Urinary bladder (tissue), 4 donors: ENCODE results near the gene SLC49A3. TPM values are rescaled to one million over a fixed set of nuclear protein-coding genes. Genes with fewer than 3 reads are reported as not detected.

Experiments used
- DNase-seq: peaks from one replicate; pipeline ENCODE4 v3.0.0-alpha.2; 2015; ENCODE audit errors: extremely low spot score
- H3K27ac ChIP-seq: one replicate; pipeline ENCODE4 v1.5.1; 2013; ENCODE audit warnings: low read depth, mild to moderate bottlenecking, moderate library complexity
- H3K36me3 ChIP-seq: one replicate; pipeline ENCODE4 v1.6.1; 2013; ENCODE audit warnings: mild to moderate bottlenecking, moderate library complexity; ENCODE audit not compliant: insufficient read depth
- H3K4me1 ChIP-seq: one replicate; pipeline ENCODE4 v1.6.1; 2013; ENCODE audit warnings: mild to moderate bottlenecking, moderate library complexity; ENCODE audit not compliant: insufficient read depth
- H3K4me3 ChIP-seq: one replicate; pipeline ENCODE4 v1.5.1; 2013; ENCODE audit warnings: low read depth, low read length
- WGBS: extraction: QIAGEN DNeasy Blood & Tissue Kit; methylation state at CpG from one replicate; pipeline ENCODE4 v1.1.7; 2013; 5-methylcytosine and 5-hydroxymethylcytosine counted together
- polyA plus RNA-seq: library from polyadenylated mRNA; stranded (reverse); fragments of 200-250 nt; gene quantifications from one replicate; pipeline ENCODE4 v1.2.3, GENCODE V29; 2013
- total RNA-seq: library from RNA; depleted of rRNA; stranded (reverse); fragments of >200 nt; gene quantifications from one replicate; pipeline ENCODE4 v1.2.3, GENCODE V29; 2014
- donor health status: healthy with polysubstance abuse.
- donor health status: healthy.

Gene SLC49A3
- total and polyA plus RNA-seq, 2 donors, result 2.1 to 7.9 TPM

GRCh38 chr4:632196-632790 is 56.7 kb downstream of the SLC49A3 start:
- DNase-seq, result no peak
- Histone ChIP-seq H3K27ac (no peak overlapping the region), H3K36me3 (no peaks in the 10 kb centered on the region), H3K4me1 (no peaks in the 10 kb centered on the region), H3K4me3 (no peak overlapping the region)
- 91% methylated on average over 16 of the region's 16 CpGs for WGBS

Other genes with a start within 250 kb of the SLC49A3 start
- gene ZNF721, start 190.0 kb downstream of the SLC49A3 start, total RNA-seq, result 56.5 TPM
- 12.4 TPM for gene ZNF721, start 190.0 kb downstream of the SLC49A3 start, polyA plus RNA-seq
- gene PIGG, start 189.9 kb downstream of the SLC49A3 start, total RNA-seq, result 38.8 TPM
- 35.9 TPM for gene PIGG, start 189.9 kb downstream of the SLC49A3 start, polyA plus RNA-seq
- 0.21 TPM for gene TMEM271, start 112.9 kb downstream of the SLC49A3 start, total RNA-seq
- gene TMEM271, start 112.9 kb downstream of the SLC49A3 start, polyA plus RNA-seq, result not detected
- gene PDE6B, start 63.6 kb downstream of the SLC49A3 start, total RNA-seq, result 6.2 TPM
- gene PDE6B, start 63.6 kb downstream of the SLC49A3 start, polyA plus RNA-seq, result 4.1 TPM
- 160 TPM for gene ATP5ME, start 14.9 kb downstream of the SLC49A3 start, total RNA-seq
- gene ATP5ME, start 14.9 kb downstream of the SLC49A3 start, polyA plus RNA-seq, result 430 TPM
- gene MYL5, start 14.6 kb downstream of the SLC49A3 start, total RNA-seq, result 11.8 TPM
- 7.1 TPM for gene MYL5, start 14.6 kb downstream of the SLC49A3 start, polyA plus RNA-seq
- gene PCGF3, start 16.7 kb upstream of the SLC49A3 start, total RNA-seq, result 52.6 TPM
- 36.1 TPM for gene PCGF3, start 16.7 kb upstream of the SLC49A3 start, polyA plus RNA-seq
- gene CPLX1, start 137.0 kb upstream of the SLC49A3 start, total RNA-seq, result 0.48 TPM
- 3.6 TPM for gene CPLX1, start 137.0 kb upstream of the SLC49A3 start, polyA plus RNA-seq
- gene GAK, start 243.2 kb upstream of the SLC49A3 start, total RNA-seq, result 44.8 TPM
- 76.2 TPM for gene GAK, start 243.2 kb upstream of the SLC49A3 start, polyA plus RNA-seq
- 16.8 TPM for gene TMEM175, start 243.3 kb upstream of the SLC49A3 start, total RNA-seq
- 32.8 TPM for gene TMEM175, start 243.3 kb upstream of the SLC49A3 start, polyA plus RNA-seq